ENCODE measurements around the gene CEP19. TPM values are rescaled to one million over a fixed set of nuclear protein-coding genes. Genes with fewer than 3 reads are reported as not detected.

CEP19 gene
- total RNA-seq, 4 donors from 2014 or later: 0.32 to 2.2 (median 1.8) TPM; not detected in 1

- H3K9me3 ChIP-seq: no peaks in the 10 kb centered on the region
- TF ChIP-seq CTCF (IDR thresholded peaks at IDR 0.05) (no peak), POLR2A (IDR thresholded peaks at IDR 0.05) (no peak), POLR2AphosphoS5 (IDR thresholded peaks at IDR 0.05) (no peak), EP300 (IDR thresholded peaks at IDR 0.05; ENCODE audit: low read depth) (no peak)
- H3K4me1 ChIP-seq: no peaks in the 10 kb centered on the region
- no peaks in the 10 kb centered on the region for H3K27me3 ChIP-seq
- DNase-seq: no peak
- no peak overlapping the region for H3K27ac ChIP-seq
- no peaks in the 10 kb centered on the region for H3K36me3 ChIP-seq
- in situ Hi-C loops (cut with MboI; ENCODE audit: low pct_ligation_motif_present in 1 of 4, low pct_unique_long_range_greater_than_20kb in 1 of 4, low sequenced_read_pairs in 3 of 4): no loop called here
- WGBS, 2 donors (ENCODE audit: low coverage in 1 of 2): 94 to 95% methylated on average over 4 to 14 of the region's 14 CpGs
- intact Hi-C loops (cut with DNase I; ENCODE audit: low total_unique reads): no loop called here
- no peak overlapping the region for H3K4me3 ChIP-seq
These were observed 44.8 kb downstream of the CEP19 start for GRCh38 chr3:196667056-196667825.

GRCh38 chr3:196666001-196666867 lies 45.8 kb downstream of the CEP19 start:
- Histone ChIP-seq H3K4me1 (no peaks in the 10 kb centered on the region), H3K4me3 (no peak overlapping the region), H3K27ac (no peak overlapping the region), H3K36me3 (no peaks in the 10 kb centered on the region), H3K27me3 (no peaks in the 10 kb centered on the region), H3K9me3 (no peaks in the 10 kb centered on the region)
- DNase-seq: no peak
- TF ChIP-seq POLR2A (IDR thresholded peaks at IDR 0.05) (no peak), EP300 (IDR thresholded peaks at IDR 0.05; ENCODE audit: low read depth) (no peak), POLR2AphosphoS5 (IDR thresholded peaks at IDR 0.05) (no peak), CTCF (IDR thresholded peaks at IDR 0.05) (no peak)
- in situ Hi-C loops (cut with MboI; ENCODE audit: low pct_ligation_motif_present in 1 of 4, low pct_unique_long_range_greater_than_20kb in 1 of 4, low sequenced_read_pairs in 3 of 4): no loop called here
- WGBS, 2 donors (ENCODE audit: low coverage in 1 of 2): 57 to 68% methylated on average over 5 to 23 of the region's 23 CpGs
- intact Hi-C loops (cut with DNase I; ENCODE audit: low total_unique reads): no loop called here

GRCh38 chr3:196662711-196663571 lies 49.1 kb downstream of the CEP19 start:
- Histone ChIP-seq H3K4me1 (no peaks in the 10 kb centered on the region), H3K27ac (no peak overlapping the region), H3K4me3 (no peak overlapping the region), H3K27me3 (no peaks in the 10 kb centered on the region), H3K9me3 (no peaks in the 10 kb centered on the region), H3K36me3 (no peaks in the 10 kb centered on the region)
- WGBS, 2 donors (ENCODE audit: low coverage in 1 of 2): 55 to 72% methylated on average over 2 to 15 of the region's 15 CpGs
- in situ Hi-C loops (cut with MboI; ENCODE audit: low pct_ligation_motif_present in 1 of 4, low pct_unique_long_range_greater_than_20kb in 1 of 4, low sequenced_read_pairs in 3 of 4) (no loop called here), intact Hi-C loops (cut with DNase I; ENCODE audit: low total_unique reads) (no loop called here)
- DNase-seq: no peak
- no peak for TF ChIP-seq POLR2AphosphoS5 (IDR thresholded peaks at IDR 0.05)
- no peak for TF ChIP-seq POLR2A (IDR thresholded peaks at IDR 0.05)
- no peak for TF ChIP-seq CTCF (IDR thresholded peaks at IDR 0.05)
- TF ChIP-seq EP300 (IDR thresholded peaks at IDR 0.05; ENCODE audit: low read depth): no peak

All from transverse colon (tissue), 4 donors.